D721Med (cell line): Measurements from ENCODE around the gene LAMB2.

Experiments
- DNase-seq: peaks from one replicate; pipeline ENCODE4 v3.0.0; 2011; ENCODE audit warnings: low spot score; ENCODE audit not compliant: insufficient read length
- FAIRE-seq: peaks from 2 replicates; lab custom pipeline; 2011; peaks lifted over from hg19 to GRCh38; lab: Jason Lieb, UNC
- TF ChIP-seq, protein P1 (sequence below): IDR thresholded peaks from 2 replicates; pipeline ENCODE4 v1.5.1; 2012; ENCODE audit warnings: mild to moderate bottlenecking, control low read depth; ENCODE audit not compliant: insufficient read depth; ENCODE audit errors: missing control alignments

Gene LAMB2

DNA sequence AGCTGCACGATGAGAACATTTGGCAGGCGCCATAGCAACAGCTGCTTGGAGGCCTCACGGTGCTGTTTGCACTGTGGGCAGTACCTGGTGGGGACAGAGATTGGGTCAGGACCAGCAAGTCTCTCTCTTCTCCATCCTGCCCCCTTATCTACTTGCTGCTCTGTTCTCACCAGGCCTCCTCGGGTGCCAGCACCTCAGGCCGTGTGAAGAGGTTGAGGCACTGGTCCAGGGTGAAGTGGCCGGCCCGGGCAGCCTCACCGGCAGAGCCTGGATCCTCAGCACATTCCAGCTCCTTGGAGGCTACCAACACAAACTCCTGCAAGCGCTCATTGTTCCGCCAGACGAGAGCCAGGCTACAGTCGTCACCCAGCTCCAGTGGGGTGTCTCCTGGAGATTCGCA, 22.1 kb downstream of the LAMB2 start:
- FAIRE-seq (no peak), DNase-seq (no peak)
- TF ChIP-seq, protein P1, sequence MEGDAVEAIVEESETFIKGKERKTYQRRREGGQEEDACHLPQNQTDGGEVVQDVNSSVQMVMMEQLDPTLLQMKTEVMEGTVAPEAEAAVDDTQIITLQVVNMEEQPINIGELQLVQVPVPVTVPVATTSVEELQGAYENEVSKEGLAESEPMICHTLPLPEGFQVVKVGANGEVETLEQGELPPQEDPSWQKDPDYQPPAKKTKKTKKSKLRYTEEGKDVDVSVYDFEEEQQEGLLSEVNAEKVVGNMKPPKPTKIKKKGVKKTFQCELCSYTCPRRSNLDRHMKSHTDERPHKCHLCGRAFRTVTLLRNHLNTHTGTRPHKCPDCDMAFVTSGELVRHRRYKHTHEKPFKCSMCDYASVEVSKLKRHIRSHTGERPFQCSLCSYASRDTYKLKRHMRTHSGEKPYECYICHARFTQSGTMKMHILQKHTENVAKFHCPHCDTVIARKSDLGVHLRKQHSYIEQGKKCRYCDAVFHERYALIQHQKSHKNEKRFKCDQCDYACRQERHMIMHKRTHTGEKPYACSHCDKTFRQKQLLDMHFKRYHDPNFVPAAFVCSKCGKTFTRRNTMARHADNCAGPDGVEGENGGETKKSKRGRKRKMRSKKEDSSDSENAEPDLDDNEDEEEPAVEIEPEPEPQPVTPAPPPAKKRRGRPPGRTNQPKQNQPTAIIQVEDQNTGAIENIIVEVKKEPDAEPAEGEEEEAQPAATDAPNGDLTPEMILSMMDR, result no peak

DNA sequence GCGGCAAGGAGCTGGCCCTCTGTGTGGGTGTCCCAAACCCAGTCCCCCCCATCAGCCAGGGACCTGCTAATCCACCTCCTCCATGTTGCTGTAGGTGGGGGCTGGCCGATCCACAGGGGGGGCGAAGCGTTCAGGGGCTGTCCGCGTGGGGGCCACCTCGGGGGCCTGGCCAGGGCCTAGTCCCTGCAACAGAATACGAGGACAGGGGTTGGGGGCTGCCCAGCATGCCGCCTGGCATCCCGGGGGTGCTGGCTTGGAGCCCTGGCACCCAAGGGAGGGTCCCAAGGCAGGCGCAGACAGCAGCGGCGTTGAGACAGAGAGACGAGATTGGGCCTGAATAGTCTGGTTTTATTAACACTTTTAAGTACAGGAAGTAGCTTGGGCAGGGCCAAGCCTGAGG, 24.5 kb downstream of the LAMB2 start:
- DNase-seq (no peak), FAIRE-seq (no peak)
- TF ChIP-seq, protein P1, result no peak

DNA sequence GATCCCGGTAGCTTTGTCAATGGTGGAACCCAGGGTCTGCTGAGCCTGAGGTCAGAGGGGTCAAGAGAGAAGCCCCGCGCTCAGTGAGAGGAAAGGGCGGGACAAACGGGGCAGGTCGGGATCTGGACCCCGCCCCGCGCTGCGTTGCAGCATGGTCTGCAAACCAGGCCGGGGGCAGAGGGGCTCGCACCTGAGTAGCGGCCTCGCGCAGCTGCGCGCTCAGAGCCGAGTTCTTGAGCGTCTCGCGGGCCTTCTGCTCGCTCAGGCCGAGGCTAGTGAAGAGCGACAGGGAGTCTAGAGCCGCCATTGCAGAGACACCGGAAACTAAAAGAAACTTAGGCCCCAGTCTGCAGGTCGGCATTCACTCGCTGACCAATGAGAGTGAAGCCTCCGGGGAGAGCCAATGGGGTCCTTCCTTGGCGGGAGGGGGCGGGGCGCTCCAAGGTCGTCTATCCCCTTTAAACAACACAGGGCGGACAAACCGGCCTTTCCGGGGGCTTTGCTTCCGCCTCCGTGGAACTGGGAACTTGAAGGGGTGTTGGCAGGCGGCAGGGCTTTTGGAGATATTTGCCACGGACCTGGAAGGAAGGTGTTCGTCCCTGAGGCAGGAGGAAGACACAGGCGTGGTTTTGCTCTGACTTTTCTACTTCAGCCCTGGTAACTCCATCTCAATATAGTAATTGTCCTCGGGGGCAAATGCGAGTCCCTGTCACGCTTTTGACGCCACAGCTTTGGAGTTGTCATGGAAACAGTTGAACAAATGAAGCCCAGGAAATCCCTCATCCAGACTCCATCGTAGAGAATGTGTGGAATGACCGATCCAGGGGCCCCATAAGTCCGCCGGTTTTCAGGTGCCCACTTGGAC, 28.2 kb downstream of the LAMB2 start, which contains the start of gene QARS1:
QARS1 (minus strand) TSS at position 331 of the 865 bp plus-strand sequence; CDS start at position 307, 24 bp downstream.
- DNase-seq (peak; percentile 95), FAIRE-seq (no peak)
- TF ChIP-seq, protein P1, result no peak

DNA sequence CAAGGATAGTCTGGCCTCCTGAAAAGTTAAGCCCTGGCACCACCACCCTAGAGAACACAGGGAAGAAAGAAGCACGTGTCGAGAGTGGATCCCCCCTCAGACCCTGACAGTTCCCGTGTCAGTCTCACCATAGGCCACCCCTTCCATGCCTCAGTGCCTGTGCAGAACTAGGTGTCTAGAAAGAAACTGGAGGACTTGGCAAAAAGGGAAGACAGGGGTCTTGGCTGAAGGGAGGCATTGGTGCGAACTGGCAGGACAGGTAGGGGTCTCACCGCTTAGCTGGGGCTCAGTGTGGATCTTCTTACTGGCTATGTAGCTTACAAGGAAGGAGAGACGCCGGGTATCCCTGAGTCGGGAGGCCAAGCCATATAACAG, 28.8 kb downstream of the LAMB2 start:
- TF ChIP-seq, protein P1, result no peak
- no peak for DNase-seq
- no peak for FAIRE-seq

DNA sequence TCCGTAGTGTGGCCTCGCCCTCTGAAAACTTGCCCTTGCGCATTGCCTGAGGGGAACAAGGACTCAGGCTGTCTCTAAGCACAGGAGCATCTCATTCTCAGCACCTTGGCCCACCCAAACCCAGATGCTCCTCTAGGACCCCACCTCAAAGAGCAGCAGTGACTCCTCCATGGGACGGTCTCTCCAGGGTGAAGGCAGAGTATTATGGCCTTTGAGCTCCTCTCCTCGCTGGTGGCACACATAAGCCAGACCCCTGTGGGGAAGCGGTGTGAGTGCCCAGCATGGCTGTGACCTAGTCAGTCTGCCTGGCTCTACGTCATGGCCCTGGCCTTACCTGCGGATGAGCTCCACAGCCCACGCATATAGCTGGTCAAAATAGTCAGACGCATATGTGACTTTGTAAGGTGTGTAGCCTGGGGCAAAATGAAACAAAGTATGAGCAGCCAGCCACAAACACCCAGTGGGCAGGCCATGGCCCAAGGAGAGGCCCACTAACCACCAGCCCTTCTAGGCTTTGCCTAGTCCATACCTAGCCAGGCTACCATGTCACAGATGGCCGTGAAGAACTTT, 32.7 kb downstream of the LAMB2 start:
- DNase-seq (no peak), FAIRE-seq (no peak)
- TF ChIP-seq, protein P1, result no peak

DNA sequence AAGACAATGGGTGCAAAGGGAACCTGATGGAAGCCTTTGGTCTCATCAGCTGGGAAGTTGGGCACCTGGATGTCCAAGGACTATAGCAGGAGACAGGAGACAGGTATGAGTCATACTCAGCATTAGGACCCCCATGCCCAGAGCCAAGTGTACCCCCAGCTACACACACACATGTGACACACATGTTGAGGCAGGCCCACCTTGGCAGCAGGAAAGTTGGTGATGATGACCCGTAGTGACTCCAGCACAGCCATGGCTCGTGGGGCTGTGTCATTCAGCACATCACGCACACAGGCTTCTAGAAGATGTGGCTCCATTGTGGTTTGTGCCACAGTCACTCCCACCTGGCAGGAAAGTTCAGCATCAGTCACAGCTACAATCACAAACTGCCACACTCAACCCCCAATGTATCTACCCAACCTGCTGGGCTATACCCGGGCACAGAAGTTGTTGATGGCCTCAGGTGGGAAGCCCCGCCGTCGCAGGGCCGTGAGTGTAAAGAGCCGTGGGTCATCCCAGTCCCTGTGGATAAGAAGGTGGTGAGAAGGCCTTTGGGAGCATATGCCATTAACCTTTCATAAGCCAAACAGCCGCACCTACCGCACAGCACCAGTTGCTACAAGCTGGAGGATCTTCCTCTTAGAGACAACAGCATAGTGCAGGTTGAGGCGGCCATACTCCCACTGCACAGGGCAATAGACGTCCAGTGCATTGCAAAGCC, 33.8 kb downstream of the LAMB2 start:
- TF ChIP-seq, protein P1, result no peak
- DNase-seq, result no peak
- FAIRE-seq, result no peak
